ENCODE data around the gene PPM1K.

GRCh38 chr4:88327665-88328064 is 43.3 kb upstream of the PPM1K start:
- TF ChIP-seq CTCF (IDR thresholded peaks at IDR 0.05) (no peak), POLR2A (IDR thresholded peaks at IDR 0.05) (no peak)
